Measurements from ENCODE around the gene ANXA7. TPM values are rescaled to one million over a fixed set of nuclear protein-coding genes. Genes with fewer than 3 reads are reported as not detected.

Gene ANXA7
- total RNA-seq, 2 experiments from 2014 or later, result 101 to 103 TPM

- no peak for TF ChIP-seq CTCF (IDR thresholded peaks at IDR 0.05)
- intact Hi-C loops (cut with micrococcal nuclease), result no loop called here
- H3K4me3 Mint-ChIP-seq, result no peak overlapping the region
- no peak overlapping the region for H3K27ac Mint-ChIP-seq
- no peaks in the 10 kb centered on the region for H3K27me3 Mint-ChIP-seq
- ATAC-seq (no peak), DNase-seq (no peak)
- peaks cover 2% of the 10 kb centered on the region for H3K4me1 Mint-ChIP-seq (ENCODE audit: low read depth)
- CTCF ChIA-PET, result interaction anchor here (1.8 kb wide), 1 partner anchor 43 kb away, joined by 3 read pairs; no protein-coding TSS in a partner anchor
- H3K9me3 Mint-ChIP-seq, result no peaks in the 10 kb centered on the region
- H3K36me3 Mint-ChIP-seq (ENCODE audit: low read depth), result peaks cover 8% of the 10 kb centered on the region
- POLR2A ChIA-PET, result no interaction called here
Observed at GRCh38 chr10:73449113-73449512, 35.3 kb upstream of the ANXA7 start.

GRCh38 chr10:73448384-73448783 lies 34.5 kb upstream of the ANXA7 start:
- Mint-ChIP-seq H3K9me3 (no peaks in the 10 kb centered on the region), H3K4me1 (ENCODE audit: low read depth) (peaks cover 2% of the 10 kb centered on the region), H3K4me3 (no peak overlapping the region), H3K36me3 (ENCODE audit: low read depth) (peaks cover 6% of the 10 kb centered on the region), H3K27me3 (no peaks in the 10 kb centered on the region), H3K27ac (peak overlapping the region; percentile 29)
- CTCF ChIA-PET, result no interaction called here
- DNase-seq (no peak), ATAC-seq (no peak)
- POLR2A ChIA-PET, result no interaction called here
- intact Hi-C loops (cut with micrococcal nuclease), result no loop called here
- TF ChIP-seq CTCF (IDR thresholded peaks at IDR 0.05), result no peak

GRCh38 chr10:73446926-73447325 lies 33.1 kb upstream of the ANXA7 start:
- CTCF ChIA-PET, result no interaction called here
- H3K4me3 Mint-ChIP-seq, result no peak overlapping the region
- no peak overlapping the region for H3K27ac Mint-ChIP-seq
- no peak for TF ChIP-seq CTCF (IDR thresholded peaks at IDR 0.05)
- peaks cover 2% of the 10 kb centered on the region for H3K4me1 Mint-ChIP-seq (ENCODE audit: low read depth)
- intact Hi-C loops (cut with micrococcal nuclease), result no loop called here
- no peaks in the 10 kb centered on the region for H3K27me3 Mint-ChIP-seq
- DNase-seq (no peak), ATAC-seq (no peak)
- H3K36me3 Mint-ChIP-seq (ENCODE audit: low read depth), result peaks cover 6% of the 10 kb centered on the region
- no peaks in the 10 kb centered on the region for H3K9me3 Mint-ChIP-seq
- POLR2A ChIA-PET, result no interaction called here

DNA sequence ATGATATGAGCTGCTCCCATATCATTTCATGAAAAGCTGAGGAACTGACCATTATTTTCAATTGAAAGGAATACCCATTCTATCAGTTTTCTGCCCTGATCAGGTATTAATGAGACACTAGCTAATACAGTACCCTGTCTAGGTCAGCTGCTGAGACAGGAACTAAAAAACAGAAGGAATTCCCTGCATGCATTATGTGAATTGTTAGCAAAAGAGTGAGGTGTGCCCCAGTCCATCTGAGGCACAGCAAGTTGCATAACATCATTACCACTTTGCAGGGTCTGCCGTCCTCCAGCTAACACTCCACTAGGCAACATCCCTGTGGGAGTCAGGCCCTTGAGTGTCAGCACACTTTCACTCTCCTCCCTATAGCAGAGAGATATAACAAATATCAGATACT lies 30.6 kb upstream of the ANXA7 start:
- no peak for DNase-seq
- intact Hi-C loops (cut with micrococcal nuclease), result no loop called here
- no peak for TF ChIP-seq CTCF (IDR thresholded peaks at IDR 0.05)
- H3K27me3 Mint-ChIP-seq, result no peaks in the 10 kb centered on the region
- no peak for ATAC-seq
- peaks cover 8% of the 10 kb centered on the region for H3K4me1 Mint-ChIP-seq (ENCODE audit: low read depth)
- H3K4me3 Mint-ChIP-seq, result no peak overlapping the region
- no peak overlapping the region for H3K27ac Mint-ChIP-seq
- ChIA-PET POLR2A (no interaction called here), CTCF (no interaction called here)
- H3K9me3 Mint-ChIP-seq, result no peaks in the 10 kb centered on the region
- H3K36me3 Mint-ChIP-seq (ENCODE audit: low read depth), result peaks cover 6% of the 10 kb centered on the region

DNA sequence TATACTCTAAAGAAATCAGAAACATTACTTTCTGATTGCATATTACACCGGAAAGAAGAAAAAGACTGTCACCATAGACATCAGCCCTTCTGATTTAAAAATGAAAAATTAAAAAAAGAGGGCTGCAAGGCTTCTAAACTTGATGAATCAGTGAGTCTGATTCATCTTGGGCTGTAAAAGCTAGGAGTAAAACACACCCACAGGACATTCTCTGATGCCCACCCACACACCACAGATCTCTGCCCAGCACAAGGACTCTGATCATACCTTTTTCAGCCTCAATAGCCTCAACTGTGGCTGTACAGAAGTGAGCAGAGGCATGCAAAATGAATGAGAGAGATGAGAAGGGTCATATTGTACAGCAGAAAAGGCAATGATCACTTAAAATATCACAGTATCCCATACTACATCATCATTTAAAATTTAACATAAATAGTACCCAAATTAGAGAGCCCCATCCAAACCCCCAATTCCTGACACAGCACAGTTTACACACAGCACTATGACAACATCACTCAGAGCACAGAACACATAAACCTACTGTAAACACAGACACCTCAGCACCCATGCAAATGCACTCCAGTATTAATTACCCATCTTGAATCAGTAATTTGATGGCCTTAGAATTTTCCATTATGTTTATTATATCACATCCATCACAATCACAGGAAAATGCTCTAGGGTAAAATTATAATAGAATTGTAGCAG lies 25.9 kb upstream of the ANXA7 start:
- H3K4me3 Mint-ChIP-seq, result no peak overlapping the region
- ATAC-seq (peak; percentile 55), DNase-seq (peak; percentile 38)
- no peaks in the 10 kb centered on the region for H3K27me3 Mint-ChIP-seq
- H3K27ac Mint-ChIP-seq, result no peak overlapping the region
- no peaks in the 10 kb centered on the region for H3K9me3 Mint-ChIP-seq
- H3K4me1 Mint-ChIP-seq (ENCODE audit: low read depth), result peaks cover 9% of the 10 kb centered on the region
- intact Hi-C loops (cut with micrococcal nuclease), result no loop called here
- CTCF ChIA-PET, result no interaction called here
- TF ChIP-seq CTCF (IDR thresholded peaks at IDR 0.05), result no peak
- peaks cover 5% of the 10 kb centered on the region for H3K36me3 Mint-ChIP-seq (ENCODE audit: low read depth)
- POLR2A ChIA-PET, result no interaction called here

All from activated CD8-positive, alpha-beta T cell treated with anti-CD3 and anti-CD28 coated beads for 36 hours (primary cell).